ENCODE results near the gene PDCD1LG2. TPM values are rescaled to one million over a fixed set of nuclear protein-coding genes. Genes with fewer than 3 reads are reported as not detected.

Gene PDCD1LG2
- total RNA-seq, 1 donor from 2014 or later = 2.8 TPM

GRCh38 chr9:5617749-5618148 is 107.4 kb downstream of the PDCD1LG2 start:
- no peaks in the 10 kb centered on the region for H3K27me3 Mint-ChIP-seq
- CTCF ChIA-PET = no interaction called here
- peak overlapping the region; percentile 45 for H3K4me3 Mint-ChIP-seq
- intact Hi-C loops (cut with micrococcal nuclease) = loop anchor here (1.0 kb wide), 3 partner anchors 9 to 23 kb away; no protein-coding TSS in a partner anchor
- TF ChIP-seq, protein P1, sequence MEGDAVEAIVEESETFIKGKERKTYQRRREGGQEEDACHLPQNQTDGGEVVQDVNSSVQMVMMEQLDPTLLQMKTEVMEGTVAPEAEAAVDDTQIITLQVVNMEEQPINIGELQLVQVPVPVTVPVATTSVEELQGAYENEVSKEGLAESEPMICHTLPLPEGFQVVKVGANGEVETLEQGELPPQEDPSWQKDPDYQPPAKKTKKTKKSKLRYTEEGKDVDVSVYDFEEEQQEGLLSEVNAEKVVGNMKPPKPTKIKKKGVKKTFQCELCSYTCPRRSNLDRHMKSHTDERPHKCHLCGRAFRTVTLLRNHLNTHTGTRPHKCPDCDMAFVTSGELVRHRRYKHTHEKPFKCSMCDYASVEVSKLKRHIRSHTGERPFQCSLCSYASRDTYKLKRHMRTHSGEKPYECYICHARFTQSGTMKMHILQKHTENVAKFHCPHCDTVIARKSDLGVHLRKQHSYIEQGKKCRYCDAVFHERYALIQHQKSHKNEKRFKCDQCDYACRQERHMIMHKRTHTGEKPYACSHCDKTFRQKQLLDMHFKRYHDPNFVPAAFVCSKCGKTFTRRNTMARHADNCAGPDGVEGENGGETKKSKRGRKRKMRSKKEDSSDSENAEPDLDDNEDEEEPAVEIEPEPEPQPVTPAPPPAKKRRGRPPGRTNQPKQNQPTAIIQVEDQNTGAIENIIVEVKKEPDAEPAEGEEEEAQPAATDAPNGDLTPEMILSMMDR (IDR thresholded peaks at IDR 0.05) = no peak
- H3K36me3 Mint-ChIP-seq (ENCODE audit: low read depth) = peaks cover 13% of the 10 kb centered on the region
- peak overlapping the region; percentile 79 for H3K27ac Mint-ChIP-seq
- no peaks in the 10 kb centered on the region for H3K9me3 Mint-ChIP-seq
- no peak for DNase-seq
- peaks cover 55% of the 10 kb centered on the region for H3K4me1 Mint-ChIP-seq
- peak; percentile 95 for ATAC-seq (ENCODE audit: low read depth)
- POLR2A ChIA-PET = interaction anchor here (1.2 to 2.9 kb wide), 2 partner anchors 9 to 11 kb away, joined by 5 to 17 read pairs; partner anchors contain the start of gene RIC1

DNA sequence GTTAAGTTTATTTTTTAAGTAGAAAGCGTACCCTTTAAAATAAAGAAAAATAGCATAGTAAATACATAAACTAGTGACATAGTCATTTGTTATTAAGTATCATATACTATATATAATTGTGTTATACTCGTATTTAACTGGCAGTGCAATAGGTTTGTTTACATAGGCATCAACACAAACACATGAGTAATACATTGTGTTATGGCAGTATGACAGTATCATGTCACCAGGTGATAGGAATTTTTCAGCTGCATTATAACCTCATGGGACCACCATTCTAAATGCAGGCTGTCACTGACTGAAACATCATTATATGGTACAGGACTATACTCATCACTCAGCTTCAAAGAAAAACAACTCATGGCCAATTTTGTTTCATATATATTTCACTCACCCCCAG is 110.2 kb downstream of the PDCD1LG2 start:
- intact Hi-C loops (cut with micrococcal nuclease) = loop anchor here (10.0 kb wide), 1 partner anchor 1134 kb away; the partner anchor contains the start of gene KDM4C
- no peaks in the 10 kb centered on the region for H3K27me3 Mint-ChIP-seq
- ATAC-seq (ENCODE audit: low read depth) (no peak), DNase-seq (no peak)
- H3K4me3 Mint-ChIP-seq = no peak overlapping the region
- TF ChIP-seq, protein P1 (IDR thresholded peaks at IDR 0.05) = no peak
- CTCF ChIA-PET = interaction anchor here (0.7 kb wide), 1 partner anchor 965 kb away, joined by 4 read pairs; no protein-coding TSS in a partner anchor
- H3K27ac Mint-ChIP-seq = no peak overlapping the region
- H3K36me3 Mint-ChIP-seq (ENCODE audit: low read depth) = peaks cover 19% of the 10 kb centered on the region
- POLR2A ChIA-PET = interaction anchor here (2.8 kb wide), 1 partner anchor 8 kb away, joined by 37 read pairs; the partner anchor contains the start of gene RIC1
- H3K4me1 Mint-ChIP-seq = peaks cover 71% of the 10 kb centered on the region
- H3K9me3 Mint-ChIP-seq = no peaks in the 10 kb centered on the region

Other genes starting within 250 kb of the PDCD1LG2 start
- gene RLN2, start 205.8 kb upstream of the PDCD1LG2 start, total RNA-seq = 1.8 and 1.9 TPM in 2 replicates
- gene RLN1, start 170.7 kb upstream of the PDCD1LG2 start, total RNA-seq = 1.2 and 1.9 TPM in 2 replicates
- 57.1 and 59.7 TPM in 2 replicates for gene PLGRKT, start 72.6 kb upstream of the PDCD1LG2 start, total RNA-seq
- 47.4 and 48.9 TPM in 2 replicates for gene CD274, start 60.0 kb upstream of the PDCD1LG2 start, total RNA-seq
- 68.1 and 85.0 TPM in 2 replicates for gene RIC1, start 118.6 kb downstream of the PDCD1LG2 start, total RNA-seq

All from activated B cell treated with CpG ODN at 0.5 μM for 24 hours (primary cell).